GM12801 (cell line): ENCODE measurements around the gene BICC1.

Experiments
- CTCF ChIP-seq: IDR thresholded peaks from one replicate; pipeline ENCODE4 v1.5.1; 2011; ENCODE audit warnings: control low read depth; ENCODE audit not compliant: insufficient read length; ENCODE audit errors: extremely low read depth

The BICC1 gene

GRCh38 chr10:58826694-58827093 is 314.0 kb downstream of the BICC1 start:
- no peak for TF ChIP-seq CTCF

- TF ChIP-seq CTCF, result no peak
Measured at GRCh38 chr10:58827381-58827780, 314.7 kb downstream of the BICC1 start.

- no peak for TF ChIP-seq CTCF
Measured at GRCh38 chr10:58829839-58830238, 317.2 kb downstream of the BICC1 start.

GRCh38 chr10:58830697-58831096 is 318.0 kb downstream of the BICC1 start:
- no peak for TF ChIP-seq CTCF

GRCh38 chr10:58833771-58834561 is 321.3 kb downstream of the BICC1 start:
- TF ChIP-seq CTCF, result no peak

- TF ChIP-seq CTCF, result no peak
Measured at GRCh38 chr10:58836176-58836700, 323.6 kb downstream of the BICC1 start.

- no peak for TF ChIP-seq CTCF
Measured at GRCh38 chr10:58836991-58837575, 324.4 kb downstream of the BICC1 start.
